ENCODE results near the gene PID1. TPM values are rescaled to one million over a fixed set of nuclear protein-coding genes. Genes with fewer than 3 reads are reported as not detected.
"Not testable (repeated sequence)": the region's sequence is repeated elsewhere in the genome, so short reads cannot be mapped to it uniquely, and the experiment has no call there.

Gene PID1
- total and polyA plus RNA-seq, 4 donors, result 33.4 to 73.2 (median 50.9) TPM

DNA sequence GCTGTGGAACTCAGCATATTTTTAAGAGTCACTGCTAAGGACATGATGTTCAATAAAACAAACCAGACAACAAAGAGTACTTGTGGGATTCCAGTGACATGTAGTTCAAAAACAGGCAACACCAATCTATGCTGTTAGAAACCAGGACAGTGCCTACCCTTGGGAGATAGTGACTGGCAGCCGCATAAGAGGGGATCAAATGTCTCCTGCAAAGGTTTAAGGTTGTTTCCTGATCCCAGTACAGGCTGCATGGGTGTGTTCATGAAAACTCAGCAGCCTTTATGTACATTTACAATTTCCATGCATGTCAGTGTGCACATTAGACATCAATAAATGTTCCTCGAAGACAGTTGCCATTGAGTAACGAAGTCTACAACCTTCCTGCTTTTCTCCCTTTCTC is 183.8 kb downstream of the PID1 start:
- H3K27me3 ChIP-seq (ENCODE audit: control insufficient read depth, insufficient read depth, low read length), result no peaks in the 10 kb centered on the region
- H3K9me3 ChIP-seq (ENCODE audit: control insufficient read depth, insufficient read depth, low read length), result no peaks in the 10 kb centered on the region
- H3K4me3 ChIP-seq (ENCODE audit: low read depth, low read length), result no peak overlapping the region
- WGBS (ENCODE audit: insufficient coverage), result 100% methylated on average over 1 of the region's 3 CpGs
- no peaks in the 10 kb centered on the region for H3K4me1 ChIP-seq (ENCODE audit: control insufficient read depth, insufficient read depth, low read length)
- no peak overlapping the region for H3K27ac ChIP-seq (ENCODE audit: low read depth, low read length)
- H3K36me3 ChIP-seq (ENCODE audit: control insufficient read depth, insufficient read depth, low read length), result no peaks in the 10 kb centered on the region
- no peak for DNase-seq (ENCODE audit: low read depth in 4 of 6, low spot score in 6 of 6)

DNA sequence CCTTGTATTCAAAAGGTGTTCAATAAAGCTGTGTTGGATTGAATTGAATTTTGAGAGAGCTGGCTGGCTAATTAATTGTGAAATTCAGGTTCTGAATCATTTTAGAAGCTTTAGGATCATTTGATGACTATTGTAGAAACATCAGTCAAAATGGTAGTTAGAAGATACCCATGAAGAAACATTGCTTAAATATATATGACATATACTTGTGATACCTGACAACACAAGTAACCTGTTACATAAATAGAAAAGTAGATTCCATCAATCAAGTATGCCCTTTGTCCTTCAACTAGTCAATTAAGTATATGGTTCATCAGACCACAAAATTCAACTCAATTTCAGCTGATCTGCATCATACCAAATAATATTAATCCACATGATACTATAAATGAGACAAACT is 185.6 kb downstream of the PID1 start:
- Histone ChIP-seq H3K4me3 (ENCODE audit: low read depth, low read length) (no peak overlapping the region), H3K27me3 (ENCODE audit: control insufficient read depth, insufficient read depth, low read length) (no peaks in the 10 kb centered on the region), H3K27ac (ENCODE audit: low read depth, low read length) (no peak overlapping the region), H3K9me3 (ENCODE audit: control insufficient read depth, insufficient read depth, low read length) (no peaks in the 10 kb centered on the region), H3K36me3 (ENCODE audit: control insufficient read depth, insufficient read depth, low read length) (no peaks in the 10 kb centered on the region), H3K4me1 (ENCODE audit: control insufficient read depth, insufficient read depth, low read length) (no peaks in the 10 kb centered on the region)
- no peak for DNase-seq (ENCODE audit: low read depth in 4 of 6, low spot score in 6 of 6)

DNA sequence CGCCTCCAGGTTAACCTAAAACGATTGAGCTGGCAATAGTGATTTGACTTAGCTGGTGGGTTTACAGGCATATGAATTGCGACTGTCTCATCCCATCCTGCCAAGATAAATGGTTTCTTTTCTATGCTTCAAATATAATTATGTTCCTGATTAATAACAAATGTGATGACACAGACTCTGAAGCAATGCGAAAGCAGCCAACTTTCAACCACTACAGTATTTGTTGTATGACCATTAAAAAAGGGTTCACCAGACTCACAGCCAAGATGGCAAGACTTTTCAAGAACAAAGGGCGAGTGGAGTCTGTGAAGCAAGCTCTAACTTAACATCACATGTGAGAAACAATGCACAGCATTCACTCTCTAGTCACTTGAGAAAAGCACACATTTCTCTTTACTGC is 186.6 kb downstream of the PID1 start:
- WGBS (ENCODE audit: insufficient coverage), result 53% methylated on average over 2 of the region's 5 CpGs
- no peaks in the 10 kb centered on the region for H3K4me1 ChIP-seq (ENCODE audit: control insufficient read depth, insufficient read depth, low read length)

DNA sequence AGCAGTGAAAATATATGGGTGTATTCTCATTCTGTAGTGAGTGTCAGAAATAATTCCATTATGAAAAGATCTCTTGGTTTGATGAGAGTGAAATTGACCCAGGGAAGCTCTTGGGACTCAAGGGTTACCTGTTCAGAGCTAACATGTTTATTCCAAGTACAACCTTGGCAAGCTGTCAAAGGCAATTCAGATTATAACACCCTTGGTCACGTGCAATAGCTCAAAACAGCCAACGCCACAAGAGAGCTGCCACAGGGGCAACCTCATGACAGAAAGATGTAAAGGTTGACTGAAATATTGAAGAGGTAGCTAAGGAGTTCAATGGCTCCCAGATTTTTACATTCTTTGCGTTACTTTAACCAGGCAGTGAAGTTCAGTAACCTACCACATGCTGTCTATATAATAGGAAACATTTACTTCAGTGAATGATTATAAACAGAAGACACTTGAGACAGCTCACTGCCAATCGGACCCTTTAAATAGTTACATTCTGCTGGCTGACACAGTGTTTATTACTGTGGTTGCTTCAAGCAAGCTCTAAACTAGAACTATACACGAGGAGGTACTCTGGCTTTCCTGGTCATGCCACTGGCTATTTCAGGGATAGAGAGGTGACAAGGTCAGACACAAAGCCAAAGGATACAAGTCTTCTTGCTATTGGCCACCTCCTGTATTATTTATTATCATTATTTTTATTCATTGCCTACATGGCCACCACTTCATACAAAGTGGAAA is 187.3 kb downstream of the PID1 start:
- H3K27me3 ChIP-seq (ENCODE audit: control insufficient read depth, insufficient read depth, low read length), result no peaks in the 10 kb centered on the region
- H3K4me3 ChIP-seq (ENCODE audit: low read depth, low read length), result no peak overlapping the region
- H3K36me3 ChIP-seq (ENCODE audit: control insufficient read depth, insufficient read depth, low read length), result no peaks in the 10 kb centered on the region
- H3K27ac ChIP-seq (ENCODE audit: low read depth, low read length), result peak overlapping the region; percentile 6
- no CpG with 5 or more reads among the region's 5 CpGs for WGBS (ENCODE audit: insufficient coverage)
- DNase-seq (ENCODE audit: low read depth in 4 of 6, low spot score in 6 of 6), result peak in 1 of 6 donors; percentile 24
- H3K9me3 ChIP-seq (ENCODE audit: control insufficient read depth, insufficient read depth, low read length), result no peaks in the 10 kb centered on the region
- H3K4me1 ChIP-seq (ENCODE audit: control insufficient read depth, insufficient read depth, low read length), result no peaks in the 10 kb centered on the region

More for the DNA sequence above, 186.6 kb downstream of the PID1 start:
- Histone ChIP-seq H3K27ac (ENCODE audit: low read depth, low read length) (peak overlapping the region; percentile 6), H3K4me3 (ENCODE audit: low read depth, low read length) (no peak overlapping the region), H3K36me3 (ENCODE audit: control insufficient read depth, insufficient read depth, low read length) (no peaks in the 10 kb centered on the region), H3K9me3 (ENCODE audit: control insufficient read depth, insufficient read depth, low read length) (no peaks in the 10 kb centered on the region), H3K27me3 (ENCODE audit: control insufficient read depth, insufficient read depth, low read length) (no peaks in the 10 kb centered on the region)
- peak in 1 of 6 donors; percentile 40 for DNase-seq (ENCODE audit: low read depth in 4 of 6, low spot score in 6 of 6)

DNA sequence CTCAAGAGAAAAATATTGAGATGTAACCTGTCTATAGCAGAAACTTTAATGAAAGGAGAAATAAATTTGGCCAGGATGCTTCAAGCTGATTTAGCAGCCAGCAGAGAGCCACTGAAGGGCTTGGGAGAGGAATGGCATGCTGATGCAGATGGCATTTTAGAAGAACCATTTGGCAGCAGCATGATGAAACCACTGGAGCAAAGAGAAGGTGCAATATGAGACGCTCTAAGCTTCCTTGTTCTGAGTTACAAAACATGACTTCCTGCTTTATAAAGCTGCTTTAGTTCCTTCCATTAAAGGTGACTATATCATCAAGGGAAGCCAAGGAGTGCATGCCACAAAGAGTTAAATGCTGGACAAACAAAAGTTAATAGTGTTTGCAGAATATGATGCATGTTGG is 189.7 kb downstream of the PID1 start:
- Histone ChIP-seq H3K36me3 (ENCODE audit: control insufficient read depth, insufficient read depth, low read length) (no peaks in the 10 kb centered on the region), H3K4me1 (ENCODE audit: control insufficient read depth, insufficient read depth, low read length) (no peaks in the 10 kb centered on the region), H3K27me3 (ENCODE audit: control insufficient read depth, insufficient read depth, low read length) (no peaks in the 10 kb centered on the region), H3K9me3 (ENCODE audit: control insufficient read depth, insufficient read depth, low read length) (no peaks in the 10 kb centered on the region), H3K27ac (ENCODE audit: low read depth, low read length) (no peak overlapping the region), H3K4me3 (ENCODE audit: low read depth, low read length) (no peak overlapping the region)
- peak in 1 of 6 donors; percentile 61 for DNase-seq (ENCODE audit: low read depth in 4 of 6, low spot score in 6 of 6)
- no CpG with 5 or more reads among the region's 1 CpG for WGBS (ENCODE audit: insufficient coverage)

DNA sequence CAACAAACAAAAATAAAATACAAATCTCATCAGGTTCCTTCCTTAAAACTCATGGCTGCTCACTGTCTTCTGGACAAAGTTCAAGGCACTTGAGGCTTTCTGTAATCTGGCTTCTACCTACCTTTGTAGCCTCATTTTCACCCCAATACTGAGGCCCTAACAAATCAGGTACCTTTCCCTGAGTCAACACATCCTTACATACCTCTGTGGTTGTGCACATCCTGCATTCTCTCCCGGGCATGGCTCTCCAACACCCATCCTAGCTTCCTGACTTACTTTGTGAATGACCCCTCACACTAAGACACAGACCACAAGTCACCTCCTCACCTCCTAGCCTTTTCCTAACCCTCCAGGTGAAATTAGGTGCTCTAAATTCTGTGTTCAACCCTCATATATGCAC is 190.9 kb downstream of the PID1 start:
- H3K27ac ChIP-seq (ENCODE audit: low read depth, low read length), result no peak overlapping the region
- H3K4me3 ChIP-seq (ENCODE audit: low read depth, low read length), result no peak overlapping the region
- no peaks in the 10 kb centered on the region for H3K27me3 ChIP-seq (ENCODE audit: control insufficient read depth, insufficient read depth, low read length)
- 93% methylated on average over 1 of the region's 1 CpG for WGBS (ENCODE audit: insufficient coverage)
- H3K4me1 ChIP-seq (ENCODE audit: control insufficient read depth, insufficient read depth, low read length), result no peaks in the 10 kb centered on the region
- H3K9me3 ChIP-seq (ENCODE audit: control insufficient read depth, insufficient read depth, low read length), result no peaks in the 10 kb centered on the region
- H3K36me3 ChIP-seq (ENCODE audit: control insufficient read depth, insufficient read depth, low read length), result no peaks in the 10 kb centered on the region
- DNase-seq (ENCODE audit: low read depth in 4 of 6, low spot score in 6 of 6), result no peak

DNA sequence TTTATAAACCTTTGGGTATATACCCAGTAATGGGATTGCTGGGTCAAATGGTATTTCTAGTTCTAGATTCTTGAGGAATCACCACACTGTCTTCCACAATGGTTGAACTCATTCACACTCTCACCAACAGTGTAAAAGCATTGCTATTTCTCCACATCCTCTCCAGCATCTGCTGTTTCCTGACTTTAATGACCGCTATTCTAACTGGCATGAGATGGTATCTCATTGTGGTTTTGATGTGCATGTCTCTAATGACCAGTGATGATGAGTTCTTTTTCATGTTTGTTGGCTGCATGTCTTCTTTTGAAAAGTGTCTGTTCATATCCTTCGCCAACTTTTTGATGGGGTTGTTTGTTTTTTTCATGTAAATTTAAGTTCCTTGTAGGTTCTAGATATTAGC is 194.2 kb downstream of the PID1 start:
- H3K36me3 ChIP-seq (ENCODE audit: control insufficient read depth, insufficient read depth, low read length); H3K9me3 ChIP-seq (ENCODE audit: control insufficient read depth, insufficient read depth, low read length); H3K27ac ChIP-seq (ENCODE audit: low read depth, low read length); H3K27me3 ChIP-seq (ENCODE audit: control insufficient read depth, insufficient read depth, low read length); DNase-seq (ENCODE audit: low read depth in 4 of 6, low spot score in 6 of 6); H3K4me3 ChIP-seq (ENCODE audit: low read depth, low read length); H3K4me1 ChIP-seq (ENCODE audit: control insufficient read depth, insufficient read depth, low read length): not testable (repeated sequence)
- WGBS (ENCODE audit: insufficient coverage), result no CpG with 5 or more reads among the region's 2 CpGs

DNA sequence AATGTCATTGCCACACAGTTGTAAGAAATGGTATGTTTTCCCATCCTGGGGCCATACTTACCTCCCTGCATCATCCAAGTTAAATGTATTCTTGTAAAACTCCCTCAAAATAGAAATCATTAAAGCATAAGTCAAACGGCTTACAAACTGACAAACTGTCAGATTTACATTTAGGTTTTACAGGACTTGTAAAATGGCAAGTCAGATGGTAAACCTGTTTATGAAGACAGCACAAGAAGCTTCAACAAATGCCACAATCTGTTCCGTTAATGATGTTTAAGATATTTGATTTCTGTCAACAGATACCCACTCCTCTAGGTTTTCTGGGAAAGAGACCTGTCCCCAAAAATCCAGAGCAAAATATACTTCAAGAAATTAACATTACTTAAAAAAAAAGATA is 197.2 kb downstream of the PID1 start:
- H3K36me3 ChIP-seq (ENCODE audit: control insufficient read depth, insufficient read depth, low read length), result no peaks in the 10 kb centered on the region
- no peaks in the 10 kb centered on the region for H3K27me3 ChIP-seq (ENCODE audit: control insufficient read depth, insufficient read depth, low read length)
- no peaks in the 10 kb centered on the region for H3K9me3 ChIP-seq (ENCODE audit: control insufficient read depth, insufficient read depth, low read length)
- no peak overlapping the region for H3K4me3 ChIP-seq (ENCODE audit: low read depth, low read length)
- H3K4me1 ChIP-seq (ENCODE audit: control insufficient read depth, insufficient read depth, low read length), result no peaks in the 10 kb centered on the region
- H3K27ac ChIP-seq (ENCODE audit: low read depth, low read length), result no peak overlapping the region
- DNase-seq (ENCODE audit: low read depth in 4 of 6, low spot score in 6 of 6), result peak in 1 of 6 donors; percentile 63
- no CpG with 5 or more reads among the region's 2 CpGs for whole genome bisulfite sequencing (ENCODE audit: insufficient coverage)

DNA sequence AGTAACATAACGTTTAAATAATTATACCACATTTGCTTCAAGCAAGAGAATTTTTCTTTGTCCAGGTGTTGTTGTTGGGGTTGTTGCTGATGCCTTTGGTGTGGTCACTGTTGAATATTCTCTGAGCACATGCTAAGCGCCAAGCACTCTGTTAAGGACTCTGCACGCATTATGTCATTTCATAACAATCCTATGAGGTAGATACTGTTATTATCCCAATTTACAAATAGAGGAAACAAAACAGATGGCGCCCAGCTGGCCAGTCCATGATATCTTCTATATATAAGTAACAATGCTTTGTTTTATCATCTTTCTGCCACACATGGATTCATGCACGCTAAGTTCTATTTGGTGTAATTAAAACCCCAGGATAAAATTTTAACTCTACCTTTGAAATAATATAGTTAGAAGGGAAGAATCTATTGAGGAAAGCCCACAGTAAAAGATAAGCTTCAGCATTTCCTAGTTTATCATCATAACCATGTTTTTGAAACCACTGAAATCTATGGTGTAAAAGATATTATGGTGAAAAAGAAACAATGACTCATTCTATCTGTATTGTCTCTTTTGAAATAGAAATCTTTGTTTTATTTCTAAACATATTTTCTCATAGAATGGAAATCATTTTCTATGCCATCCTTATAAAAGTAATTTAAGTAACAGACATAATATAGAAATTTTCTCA is 199.7 kb downstream of the PID1 start:
- DNase-seq (ENCODE audit: low read depth in 4 of 6, low spot score in 6 of 6), result no peak

DNA sequence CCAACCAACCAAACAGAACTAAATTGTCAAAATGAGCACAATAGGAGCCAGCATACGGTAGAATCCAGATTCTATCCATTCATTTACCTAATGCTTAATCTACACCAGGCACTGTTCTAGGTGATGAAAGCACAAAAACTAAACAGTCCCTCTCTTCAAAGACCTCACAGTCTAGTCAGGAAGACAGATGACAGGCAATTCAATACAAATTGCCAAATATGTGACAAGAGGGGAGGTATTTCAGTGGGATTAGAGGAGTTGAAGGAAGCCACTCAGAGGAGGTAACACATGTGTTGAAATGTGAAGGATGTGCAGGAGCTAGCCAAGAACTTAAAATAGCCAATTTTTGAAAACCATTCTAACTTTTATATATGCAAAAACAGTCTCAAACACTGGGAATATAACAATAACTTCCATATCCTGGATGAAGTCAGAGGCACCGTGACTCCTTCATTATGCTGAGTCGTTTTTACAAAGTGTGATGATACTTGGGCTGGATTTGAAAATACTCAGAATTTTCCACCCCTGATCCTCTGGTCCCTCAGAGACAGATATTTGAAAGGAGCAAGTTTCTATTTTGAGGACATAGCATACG is 204.9 kb downstream of the PID1 start:
- Histone ChIP-seq H3K9me3 (ENCODE audit: control insufficient read depth, insufficient read depth, low read length) (no peaks in the 10 kb centered on the region), H3K27ac (ENCODE audit: low read depth, low read length) (no peak overlapping the region), H3K4me3 (ENCODE audit: low read depth, low read length) (no peak overlapping the region), H3K36me3 (ENCODE audit: control insufficient read depth, insufficient read depth, low read length) (no peaks in the 10 kb centered on the region), H3K4me1 (ENCODE audit: control insufficient read depth, insufficient read depth, low read length) (no peaks in the 10 kb centered on the region), H3K27me3 (ENCODE audit: control insufficient read depth, insufficient read depth, low read length) (no peaks in the 10 kb centered on the region)
- no peak for DNase-seq (ENCODE audit: low read depth in 4 of 6, low spot score in 6 of 6)
- 83% methylated on average over 2 of the region's 4 CpGs for WGBS (ENCODE audit: insufficient coverage)

More for the DNA sequence above, 199.7 kb downstream of the PID1 start:
- no peaks in the 10 kb centered on the region for H3K4me1 ChIP-seq (ENCODE audit: control insufficient read depth, insufficient read depth, low read length)
- H3K36me3 ChIP-seq (ENCODE audit: control insufficient read depth, insufficient read depth, low read length), result no peaks in the 10 kb centered on the region
- H3K27ac ChIP-seq (ENCODE audit: low read depth, low read length), result no peak overlapping the region
- no peaks in the 10 kb centered on the region for H3K9me3 ChIP-seq (ENCODE audit: control insufficient read depth, insufficient read depth, low read length)
- no peak overlapping the region for H3K4me3 ChIP-seq (ENCODE audit: low read depth, low read length)
- no CpG with 5 or more reads among the region's 5 CpGs for WGBS (ENCODE audit: insufficient coverage)
- H3K27me3 ChIP-seq (ENCODE audit: control insufficient read depth, insufficient read depth, low read length), result no peaks in the 10 kb centered on the region

All from spinal cord (tissue), 10 donors.